Measurements from ENCODE around the gene DIP2B. TPM values are rescaled to one million over a fixed set of nuclear protein-coding genes. Genes with fewer than 3 reads are reported as not detected.

DIP2B gene
- total RNA-seq, 1 experiment from 2014 or later, result 20.0 TPM

DNA sequence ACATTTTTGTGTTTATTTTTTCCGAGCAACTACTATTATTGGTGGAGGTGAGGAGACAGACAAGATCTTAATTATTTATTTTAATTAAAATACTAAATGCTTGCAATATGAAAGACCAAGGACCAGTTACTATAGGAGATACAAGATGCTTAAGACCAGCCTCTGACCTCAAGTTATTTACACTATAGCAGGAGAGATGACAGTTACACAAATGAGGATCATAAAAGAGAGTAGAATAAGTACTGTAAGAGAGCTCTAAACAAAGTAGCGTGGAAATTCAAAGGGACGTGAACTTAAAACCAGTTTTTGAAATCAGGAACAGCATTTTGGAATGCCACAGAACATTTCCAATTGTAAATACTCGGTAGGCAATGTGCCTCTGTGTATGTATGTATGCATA is 131.1 kb downstream of the DIP2B start:
- H3K23ac ChIP-seq (ENCODE audit: insufficient read length, low read depth, low read length), result no peak overlapping the region

More for the DNA sequence above, 131.1 kb downstream of the DIP2B start:
- no peaks in the 10 kb centered on the region for H3K79me1 ChIP-seq (ENCODE audit: insufficient read depth, low read depth, low read length, poor library complexity, severe bottlenecking)
- H4K8ac ChIP-seq (replicated peaks; ENCODE audit: insufficient read length, low read depth, low read length), result no peak overlapping the region
- no peak overlapping the region for H3K14ac ChIP-seq (ENCODE audit: insufficient read depth, low read length)
- H3K9me3 ChIP-seq (ENCODE audit: control insufficient read depth, low read depth, low read length), result no peaks in the 10 kb centered on the region
- H4K91ac ChIP-seq (ENCODE audit: insufficient read length, low read depth, low read length), result no peak overlapping the region
- no peaks in the 10 kb centered on the region for H3K27me3 Mint-ChIP-seq (ENCODE audit: low read depth)
- no peaks in the 10 kb centered on the region; a peak in 1 of 4 replicates for H3K4me1 Mint-ChIP-seq
- no peak overlapping the region for H3T11ph ChIP-seq (ENCODE audit: low read length)
- no peaks in the 10 kb centered on the region for H3K9me3 Mint-ChIP-seq
- H2AFZ ChIP-seq (ENCODE audit: low read length), result no peak overlapping the region
- no peak overlapping the region for H3K56ac ChIP-seq (ENCODE audit: insufficient read length, low read depth, low read length)
- no peak overlapping the region for H3K4me3 Mint-ChIP-seq
- H2BK20ac ChIP-seq (ENCODE audit: low read depth, low read length, poor library complexity, severe bottlenecking), result no peak overlapping the region
- no peaks in the 10 kb centered on the region for H4K20me1 ChIP-seq (ENCODE audit: control insufficient read depth, insufficient read depth, insufficient read length)
- no peaks in the 10 kb centered on the region for H3K79me2 ChIP-seq (ENCODE audit: insufficient read depth, low read length)
- H3K27me3 ChIP-seq (ENCODE audit: insufficient read depth, low read length), result no peaks in the 10 kb centered on the region
- no peak overlapping the region for H2BK5ac ChIP-seq (ENCODE audit: insufficient read length, low read length)
- H4K5ac ChIP-seq (ENCODE audit: insufficient read length, low read depth, low read length), result no peak overlapping the region
- no peak overlapping the region for H3K9ac ChIP-seq (ENCODE audit: extremely low read depth, insufficient read length, low read length)
- H3K4me1 ChIP-seq (ENCODE audit: insufficient read depth, low read length), result no peaks in the 10 kb centered on the region; the same call in 1 of the 2 replicates
- no peak for TF ChIP-seq CTCF (conservative IDR thresholded peaks at IDR 0.05)
- H3K27ac Mint-ChIP-seq, result peak overlapping the region in 1 of 3 experiments; percentile 23; a peak in 1 of 7 replicates
- no CpG with 5 or more reads among the region's 4 CpGs for WGBS (ENCODE audit: extremely low coverage, insufficient read length, low lambda C conversion rate)
- no peak overlapping the region for H2BK12ac ChIP-seq (ENCODE audit: insufficient read length, low read depth, low read length)
- H3K36me3 Mint-ChIP-seq (ENCODE audit: insufficient read depth in 1 of 3, low read depth in 3 of 3), result peaks cover 2 to 9% (median 5%) of the 10 kb centered on the region in 3 experiments; a peak in 4 of 7 replicates
- H2BK120ac ChIP-seq (ENCODE audit: low read depth, low read length, poor library complexity, severe bottlenecking), result no peak overlapping the region
- no peaks in the 10 kb centered on the region for H3K23me2 ChIP-seq (ENCODE audit: insufficient read length, low read depth, low read length, poor library complexity, severe bottlenecking)
- no peak overlapping the region for H3K18ac ChIP-seq (ENCODE audit: insufficient read length, low read depth, low read length)
- no peak overlapping the region for H3K27ac ChIP-seq (ENCODE audit: insufficient read length, low read depth, low read length)
- H2AK5ac ChIP-seq (ENCODE audit: insufficient read length, low read length), result no peak overlapping the region
- no peak overlapping the region for H2BK15ac ChIP-seq (ENCODE audit: low read depth, low read length)
- no peak overlapping the region for H3K4me2 ChIP-seq (ENCODE audit: insufficient read depth, insufficient read length, low read length)
- DNase-seq, result no peak
- H3K4ac ChIP-seq (ENCODE audit: low read depth, low read length), result no peak overlapping the region

Data from H9 (cell line).